Cerebellar nuclear complex (tissue), 1 donor: ENCODE results near the gene HHLA2.

Experiments
- DNase-seq, 2 experiments: peaks; one replicate each; lab custom pipeline; 2025; lab: John Stamatoyannopoulos, UW

The HHLA2 gene

GRCh38 chr3:108300103-108300849 lies 3.9 kb downstream of the HHLA2 start:
- no peak for DNase-seq

DNA sequence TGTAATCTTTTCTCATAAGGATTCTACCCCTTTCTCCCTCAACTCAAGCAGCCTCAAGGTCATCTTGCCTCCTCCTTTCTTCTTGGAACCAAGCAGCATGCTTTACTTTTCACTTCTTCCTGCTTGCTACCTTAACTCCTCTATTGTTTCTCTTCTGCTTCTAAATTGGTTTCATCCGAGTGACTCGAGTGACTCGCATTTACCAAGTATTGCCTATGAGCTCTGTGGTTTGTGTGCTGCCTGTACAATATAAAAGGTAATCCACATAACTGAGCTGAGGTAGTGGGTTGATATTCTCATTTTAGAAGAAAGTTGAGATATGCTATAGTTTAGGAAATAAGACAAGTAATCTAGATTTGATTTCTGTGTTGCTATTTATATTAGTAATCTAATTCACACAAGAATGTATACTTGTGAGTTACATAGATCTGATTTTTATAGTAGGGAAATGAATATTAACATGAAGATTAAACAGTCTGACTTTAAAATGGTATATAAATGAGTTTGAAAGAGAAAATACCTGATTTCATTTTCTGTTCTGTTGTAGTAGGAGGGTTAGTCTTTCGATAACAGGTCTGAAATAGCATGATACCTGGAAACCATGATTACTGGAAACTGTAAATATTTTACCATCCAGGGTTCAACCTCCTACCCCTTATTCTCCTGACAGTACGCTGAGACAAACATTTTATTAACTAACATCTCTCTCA lies 5.5 kb downstream of the HHLA2 start:
- no peak for DNase-seq

DNA sequence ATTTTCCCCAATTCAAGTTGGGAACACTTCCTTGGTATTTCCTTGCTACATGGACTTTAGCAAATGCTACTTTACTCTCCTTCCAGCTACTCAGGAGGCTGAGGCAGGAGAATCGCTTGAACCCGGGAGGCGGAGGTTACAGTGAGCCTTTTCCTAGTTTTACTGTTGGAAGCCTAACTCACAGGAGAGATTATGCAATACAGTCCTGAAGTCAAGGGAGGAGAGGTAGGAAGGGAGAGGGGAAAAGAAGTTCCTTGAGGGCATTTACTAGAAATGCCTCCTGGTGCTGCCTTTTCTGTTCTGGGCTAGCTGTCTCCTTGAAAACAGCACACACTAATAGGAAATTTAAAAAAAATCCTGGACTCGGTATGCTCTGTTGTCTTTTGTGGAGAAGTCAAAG lies 6.2 kb downstream of the HHLA2 start:
- DNase-seq = no peak

- no peak for DNase-seq
Measured at GRCh38 chr3:108305484-108306172, 9.3 kb downstream of the HHLA2 start.

DNA sequence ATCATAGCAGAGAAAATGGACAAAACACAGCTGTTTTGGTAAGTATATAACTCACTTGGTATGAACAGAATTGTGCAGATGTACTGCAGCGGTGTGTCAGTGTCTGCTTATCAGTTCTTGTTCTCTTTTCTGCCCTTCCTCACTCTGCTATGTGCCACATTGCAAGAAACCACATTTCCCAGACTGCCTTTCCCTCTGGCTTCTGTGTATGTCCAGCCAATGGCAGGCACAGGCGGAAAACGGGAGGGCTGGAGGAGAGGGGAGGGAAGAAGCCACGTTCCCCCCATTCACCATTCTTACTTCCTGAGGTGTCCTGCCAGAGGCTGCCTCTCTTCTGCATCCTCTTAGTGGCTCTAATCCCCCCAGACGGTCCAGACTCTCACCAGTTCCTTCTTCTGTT lies 15.4 kb downstream of the HHLA2 start:
- DNase-seq = no peak

GRCh38 chr3:108312656-108313055 lies 16.3 kb downstream of the HHLA2 start:
- no peak for DNase-seq

- DNase-seq = no peak
Measured at GRCh38 chr3:108315767-108316301, 19.5 kb downstream of the HHLA2 start.

DNA sequence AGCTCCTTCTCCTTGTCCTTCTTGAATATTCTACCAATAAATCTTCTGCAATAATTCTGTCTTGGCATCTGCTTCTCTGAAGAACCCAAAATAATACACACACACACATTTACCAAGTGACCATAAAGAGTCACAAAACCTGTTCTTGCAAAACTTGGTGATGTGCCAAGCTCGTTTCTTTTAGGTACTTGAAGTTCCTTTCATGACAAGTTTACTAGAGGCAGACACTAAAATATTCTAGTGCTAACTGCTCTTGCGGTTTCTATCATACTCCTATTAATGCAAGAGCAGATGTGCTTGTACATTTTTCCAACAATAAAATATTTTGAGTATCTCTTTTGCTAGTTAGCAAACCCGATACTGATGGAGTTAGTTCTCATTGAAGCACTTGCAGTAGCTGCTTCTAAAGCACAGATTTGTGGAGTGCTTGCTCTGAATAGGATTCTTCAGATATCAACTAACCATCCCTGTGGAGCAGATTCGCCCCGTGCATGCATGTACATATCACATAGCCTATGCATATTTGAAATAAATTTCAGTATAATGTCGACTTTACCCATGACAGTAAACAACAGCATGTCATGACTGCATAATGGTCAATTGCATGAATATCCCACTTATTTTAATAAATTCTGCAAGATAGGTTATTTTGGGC lies 23.2 kb downstream of the HHLA2 start:
- no peak for DNase-seq

- DNase-seq = no peak
Measured at GRCh38 chr3:108320746-108321350, 24.5 kb downstream of the HHLA2 start.

GRCh38 chr3:108322352-108322751 lies 26.0 kb downstream of the HHLA2 start:
- no peak for DNase-seq

GRCh38 chr3:108324177-108324576 lies 27.8 kb downstream of the HHLA2 start:
- DNase-seq = no peak

- no peak for DNase-seq
Measured at GRCh38 chr3:108327168-108327567, 30.8 kb downstream of the HHLA2 start.

DNA sequence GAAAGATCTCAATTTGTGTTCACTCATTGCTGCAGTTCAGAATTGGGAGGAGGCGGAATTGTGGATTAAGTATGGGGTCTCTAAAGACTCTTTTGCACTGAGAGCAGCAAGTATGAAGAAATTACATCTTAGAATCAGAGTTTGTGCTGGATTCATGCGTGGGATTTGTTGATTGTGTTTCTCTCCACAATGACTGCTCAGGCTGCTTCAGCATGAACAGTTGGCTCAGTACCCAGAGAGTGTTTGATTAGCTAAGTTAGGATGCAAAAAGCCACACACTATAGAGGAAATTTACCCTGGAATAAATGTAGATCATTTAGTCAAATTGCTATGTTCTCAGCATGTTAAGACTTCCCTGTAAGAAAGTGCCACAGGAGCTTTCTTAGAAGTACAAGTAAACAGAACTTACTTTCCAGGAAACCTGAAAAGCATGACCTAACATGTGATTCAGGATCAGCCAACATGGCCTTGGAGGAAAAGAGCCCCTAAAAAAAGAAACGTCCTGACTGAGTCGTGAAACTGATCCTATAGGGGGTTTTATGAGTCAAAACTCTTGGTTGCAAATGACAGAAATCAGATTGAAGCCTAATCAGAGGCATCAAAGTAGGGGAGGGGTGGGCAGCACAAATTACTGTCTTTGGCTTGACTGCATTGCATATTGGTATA lies 32.6 kb downstream of the HHLA2 start:
- DNase-seq = no peak

- no peak for DNase-seq
Measured at GRCh38 chr3:108329508-108329907, 33.2 kb downstream of the HHLA2 start.

GRCh38 chr3:108329947-108330346 lies 33.6 kb downstream of the HHLA2 start:
- no peak for DNase-seq

- no peak for DNase-seq
Measured at GRCh38 chr3:108331792-108332191, 35.4 kb downstream of the HHLA2 start.

- no peak for DNase-seq
Measured at GRCh38 chr3:108333961-108334360, 37.6 kb downstream of the HHLA2 start.

DNA sequence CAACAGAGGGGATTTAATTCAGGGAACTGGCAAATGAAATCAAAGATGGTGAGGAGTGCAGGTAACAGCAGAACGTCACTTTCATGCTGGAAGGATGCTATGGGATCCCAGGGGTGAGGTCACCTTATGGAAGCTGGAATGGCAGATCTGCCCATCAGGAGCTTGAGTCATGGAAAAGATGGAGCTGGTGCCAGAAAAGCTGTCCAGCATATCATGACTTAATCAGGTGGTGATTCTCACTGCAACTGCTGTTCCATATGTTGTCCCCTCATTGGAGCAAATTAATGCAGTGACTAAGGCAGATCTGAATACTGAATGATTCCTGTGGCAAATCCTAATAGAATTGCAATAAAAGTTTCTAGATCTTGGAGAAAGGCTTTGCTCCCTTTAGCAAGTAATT lies 38.4 kb downstream of the HHLA2 start:
- no peak for DNase-seq

DNA sequence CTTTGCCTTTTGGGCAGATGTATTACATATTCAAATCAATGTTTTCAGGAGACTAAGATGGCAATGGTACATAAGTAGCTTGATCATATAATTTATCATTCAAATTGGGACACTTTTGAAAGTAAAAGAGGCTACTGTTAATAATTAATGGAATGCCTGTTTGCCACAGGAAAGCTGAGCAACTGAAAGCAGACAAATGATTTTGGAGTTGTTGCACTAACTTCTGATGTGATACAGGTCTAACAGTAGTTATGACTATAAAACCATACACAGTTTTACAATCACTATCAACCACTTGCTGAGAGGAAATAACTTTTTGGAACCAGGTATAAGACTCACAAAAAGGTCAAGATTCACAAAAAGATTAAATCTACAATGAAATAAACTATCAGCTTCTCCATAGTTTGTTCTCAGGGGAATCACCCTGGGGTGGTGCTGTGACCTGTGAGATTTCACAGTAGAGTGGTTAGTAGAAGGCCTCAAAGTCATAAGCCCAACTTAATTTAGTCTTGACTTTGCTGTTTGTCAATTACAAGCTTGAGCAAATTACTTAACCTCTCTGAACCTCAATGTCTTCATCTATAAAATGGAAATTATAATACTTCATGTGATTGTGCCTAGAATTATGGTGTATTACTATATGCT lies 42.7 kb downstream of the HHLA2 start:
- no peak for DNase-seq

GRCh38 chr3:108341911-108342310 lies 45.6 kb downstream of the HHLA2 start:
- no peak for DNase-seq
